H1 (cell line): Measurements from ENCODE around the gene COL6A2. TPM values are rescaled to one million over a fixed set of nuclear protein-coding genes. Genes with fewer than 3 reads are reported as not detected.

Experiments used
- CBX8 ChIP-seq: fragments of 300-800, 300-1000 bp; sonication (generic); IDR thresholded peaks from 2 replicates; pipeline ENCODE4 v1.7.1; 2016; ENCODE audit warnings: low read depth, low read length, borderline replicate concordance
- CEBPB ChIP-seq: IDR thresholded peaks from 2 replicates; pipeline ENCODE4 v1.6.1; 2012; ENCODE audit warnings: low read depth, low read length
- E2F6 ChIP-seq: IDR thresholded peaks from 2 replicates; pipeline ENCODE4 v1.6.1; 2012; ENCODE audit warnings: inconsistent platforms
- JUND ChIP-seq: IDR thresholded peaks from 2 replicates; pipeline ENCODE4 v1.6.1; 2011; ENCODE audit warnings: mild to moderate bottlenecking, improper control_type of control experiment, low read length
- PHF8 ChIP-seq: fragments of 200-600 bp; sonication (generic); conservative IDR thresholded peaks from 2 replicates; pipeline ENCODE4 v1.7.1; 2012; ENCODE audit warnings: low read depth, mild to moderate bottlenecking, inconsistent platforms, low read length, moderate library complexity
- RNF2 ChIP-seq: fragments of 200-900, 300-1000 bp; sonication (generic); IDR thresholded peaks from 2 replicates; pipeline ENCODE4 v1.7.1; 2016; ENCODE audit warnings: borderline replicate concordance, low read depth, mild to moderate bottlenecking, antibody characterized with exemption, low read length; ENCODE audit not compliant: poor library complexity, severe bottlenecking; ENCODE audit errors: missing control alignments
- polyA plus RNA-seq, 7 experiments: library from polyadenylated mRNA; depleted of rRNA in 3 of 7; stranded (reverse) in 5 of 7; unstranded in 2 of 7; fragments of >200 nt in 5 of 7; fragments of 200-250 nt in 2 of 7; gene quantifications; 1 replicate in 5 of 7; 2 replicates in 1 of 7; 4 replicates in 1 of 7; pipeline versions ENCODE4 v1.2.1 to v1.2.3, GENCODE V29; 2011 to 2013; ENCODE audit warnings: missing spikeins in 2 of 7, mixed read lengths in 2 of 7
- total RNA-seq: library from RNA; stranded (reverse); fragmentation: NEBNext Ultra II Directional; extraction: Animal tissue kit (Norgen Biotek cat#: 25700); gene quantifications from 2 replicates; pipeline ENCODE4 v1.2.1, GENCODE V29; 2021

Gene COL6A2
- total and polyA plus RNA-seq, 2 of the 8 experiments (the other 6 are each of a cell fraction or from before 2014, with no cell fraction given) = 60.1 to 62.7 TPM

- no peak for TF ChIP-seq CBX8
- no peak for TF ChIP-seq JUND
- no peak for TF ChIP-seq CEBPB
- no peak for TF ChIP-seq RNF2
- no peak for TF ChIP-seq PHF8
- no peak for TF ChIP-seq E2F6
Measured at GRCh38 chr21:46048926-46049889, 48.7 kb upstream of the COL6A2 start (continued).
